ENCODE data around the gene KIAA1217. TPM values are rescaled to one million over a fixed set of nuclear protein-coding genes. Genes with fewer than 3 reads are reported as not detected.
A peak's percentile ranks its signal among the peaks of the same experiment; 100 is the strongest.

KIAA1217 gene
- total and polyA plus RNA-seq, 2 experiments from 2014 or later = 5.4 to 8.1 TPM

DNA sequence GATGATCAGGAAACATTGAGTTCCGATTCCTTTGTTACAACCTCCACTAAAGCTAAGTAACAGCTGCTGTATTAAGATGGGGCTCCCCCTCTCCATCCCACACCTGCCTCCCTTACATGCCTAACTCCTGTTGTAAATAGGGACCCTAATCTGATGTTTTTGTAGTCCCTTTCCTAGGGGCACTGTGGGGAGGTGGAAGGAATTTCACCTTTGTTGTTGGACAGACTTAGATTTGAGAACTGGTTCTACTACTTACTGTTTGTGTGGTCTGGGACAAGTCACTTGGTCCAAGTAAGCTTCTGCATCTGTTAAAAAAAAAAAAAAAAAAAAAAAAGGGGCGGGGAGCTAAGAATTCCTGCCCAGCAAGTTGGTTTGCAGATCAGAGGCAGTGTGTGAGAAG, 42.6 kb downstream of the KIAA1217 start:
- in situ Hi-C loops (cut with MboI) = no loop called here

DNA sequence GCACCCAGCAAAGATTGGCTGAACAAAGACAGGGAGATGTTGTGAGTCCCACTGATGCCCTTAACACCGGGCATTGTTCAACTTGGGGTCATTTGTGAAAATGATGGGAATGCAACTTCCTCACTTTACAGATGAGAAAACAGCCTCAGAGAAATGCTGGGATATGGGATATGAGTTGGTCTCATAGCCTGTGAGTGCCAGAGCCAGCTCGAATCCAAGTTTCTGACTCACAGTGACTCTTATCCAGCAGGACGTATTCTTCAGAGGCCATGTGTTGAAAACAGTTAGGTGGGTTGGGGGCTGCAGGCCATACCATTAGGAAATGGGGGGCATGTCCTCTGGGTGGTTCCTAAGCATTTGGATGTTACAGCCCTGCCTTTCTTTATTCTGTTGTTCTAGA, 45.2 kb downstream of the KIAA1217 start:
- WGBS, 2 experiments (ENCODE audit: low coverage in 1 of 2, low lambda C conversion rate in 2 of 2, missing lambda C conversion rate in 2 of 2) = 8 to 18% methylated on average over 3 of the region's 3 CpGs

More for the DNA sequence above, 42.6 kb downstream of the KIAA1217 start:
- TF ChIP-seq EZH2phosphoT487 (IDR thresholded peaks at IDR 0.05; ENCODE audit: insufficient read depth, low read depth) = no peak
- no peak for TF ChIP-seq EZH2 (IDR thresholded peaks at IDR 0.05; ENCODE audit: insufficient read depth, poor library complexity, severe bottlenecking)
- H3F3A ChIP-seq (ENCODE audit: insufficient read depth) = no peaks in the 10 kb centered on the region
- no peaks in the 10 kb centered on the region for H3K27me3 ChIP-seq (replicated peaks; ENCODE audit: insufficient read depth)
- H3K36me3 ChIP-seq (ENCODE audit: low read depth) = no peaks in the 10 kb centered on the region
- no peak overlapping the region for H3K27ac ChIP-seq
- H2AFZ ChIP-seq = no peak overlapping the region
- 69 to 75% methylated on average over 2 of the region's 2 CpGs for WGBS, 2 experiments (ENCODE audit: low coverage in 1 of 2, low lambda C conversion rate in 2 of 2, missing lambda C conversion rate in 2 of 2)
- no peaks in the 10 kb centered on the region for H3K9me3 ChIP-seq (ENCODE audit: low read depth)
- H3K4me1 ChIP-seq (ENCODE audit: insufficient read depth) = peaks cover 10% of the 10 kb centered on the region
- H3K4me2 ChIP-seq (ENCODE audit: unreplicated experiment) = no peak overlapping the region
- H4K20me1 ChIP-seq (ENCODE audit: insufficient read depth) = no peaks in the 10 kb centered on the region
- no peaks in the 10 kb centered on the region for H3K79me2 ChIP-seq (ENCODE audit: insufficient read depth)
- H3K4me3 ChIP-seq = no peak overlapping the region
- no peak for DNase-seq
- no peaks in the 10 kb centered on the region for H3K9me2 ChIP-seq (ENCODE audit: insufficient read depth)
- H3K9ac ChIP-seq = no peak overlapping the region

DNA sequence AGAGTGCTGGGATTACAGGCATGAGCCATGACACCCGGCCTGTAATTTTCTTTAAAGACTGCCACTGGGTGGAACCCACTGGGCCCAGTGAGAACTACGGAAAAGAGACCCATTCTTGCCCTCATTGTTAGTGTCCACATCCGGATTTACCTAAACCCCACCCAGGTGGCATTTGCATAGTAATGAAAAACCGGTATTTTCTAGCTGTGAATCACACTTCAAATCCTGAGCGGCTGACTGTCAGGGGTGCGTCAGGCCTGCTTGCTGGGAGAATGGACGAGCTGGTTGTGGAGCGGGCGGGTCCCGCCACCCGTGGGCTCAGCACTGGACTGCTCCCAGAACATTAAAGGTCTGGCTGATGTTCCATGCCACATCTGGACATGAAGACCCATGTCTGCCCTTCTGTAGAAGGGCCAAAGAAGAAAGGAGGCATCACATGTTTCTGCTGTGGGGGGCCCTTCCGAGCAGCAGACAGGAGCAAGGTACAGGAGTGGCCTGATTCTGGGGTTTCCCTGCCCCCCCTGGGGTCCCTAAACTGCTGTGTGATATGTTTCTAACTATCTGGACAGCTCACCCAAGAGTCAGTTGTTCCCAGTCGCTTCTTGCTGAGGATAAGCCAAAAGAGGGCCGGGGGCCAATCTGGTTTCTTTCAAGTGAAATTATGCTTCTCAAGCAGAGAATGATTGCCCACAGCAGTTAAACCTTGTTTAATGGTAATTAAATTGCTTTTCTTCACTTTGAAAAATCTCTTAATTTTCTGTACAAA, 46.4 kb downstream of the KIAA1217 start:
- H2AFZ ChIP-seq = peak overlapping the region; percentile 30
- no peaks in the 10 kb centered on the region for H3K36me3 ChIP-seq (ENCODE audit: low read depth)
- no peaks in the 10 kb centered on the region for H4K20me1 ChIP-seq (ENCODE audit: insufficient read depth)
- in situ Hi-C loops (cut with MboI) = no loop called here
- WGBS, 2 experiments (ENCODE audit: low coverage in 1 of 2, low lambda C conversion rate in 2 of 2, missing lambda C conversion rate in 2 of 2) = 42 to 45% methylated on average over 14 of the region's 14 CpGs
- H3K27ac ChIP-seq = no peak overlapping the region
- H3K9me3 ChIP-seq (ENCODE audit: low read depth) = no peaks in the 10 kb centered on the region
- H3K27me3 ChIP-seq (replicated peaks; ENCODE audit: insufficient read depth) = no peaks in the 10 kb centered on the region
- no peak overlapping the region for H3K4me2 ChIP-seq (ENCODE audit: unreplicated experiment)
- no peaks in the 10 kb centered on the region for H3F3A ChIP-seq (ENCODE audit: insufficient read depth)
- no peak overlapping the region for H3K4me3 ChIP-seq
- H3K79me2 ChIP-seq (ENCODE audit: insufficient read depth) = no peaks in the 10 kb centered on the region
- H3K9me2 ChIP-seq (ENCODE audit: insufficient read depth) = no peaks in the 10 kb centered on the region
- no peak for TF ChIP-seq EZH2phosphoT487 (IDR thresholded peaks at IDR 0.05; ENCODE audit: insufficient read depth, low read depth)
- TF ChIP-seq EZH2 (IDR thresholded peaks at IDR 0.05; ENCODE audit: insufficient read depth, poor library complexity, severe bottlenecking) = no peak
- DNase-seq = peak; percentile 49
- H3K4me1 ChIP-seq (ENCODE audit: insufficient read depth) = peaks cover 10% of the 10 kb centered on the region
- no peak overlapping the region for H3K9ac ChIP-seq

More for the DNA sequence above, 45.2 kb downstream of the KIAA1217 start:
- no peak overlapping the region for H3K4me3 ChIP-seq
- TF ChIP-seq EZH2 (IDR thresholded peaks at IDR 0.05; ENCODE audit: insufficient read depth, poor library complexity, severe bottlenecking) = no peak
- no peak for TF ChIP-seq EZH2phosphoT487 (IDR thresholded peaks at IDR 0.05; ENCODE audit: insufficient read depth, low read depth)
- H3K9me3 ChIP-seq (ENCODE audit: low read depth) = no peaks in the 10 kb centered on the region
- H3K9me2 ChIP-seq (ENCODE audit: insufficient read depth) = no peaks in the 10 kb centered on the region
- no peaks in the 10 kb centered on the region for H3K27me3 ChIP-seq (replicated peaks; ENCODE audit: insufficient read depth)
- no peak overlapping the region for H3K4me2 ChIP-seq (ENCODE audit: unreplicated experiment)
- H4K20me1 ChIP-seq (ENCODE audit: insufficient read depth) = no peaks in the 10 kb centered on the region
- H3K9ac ChIP-seq = no peak overlapping the region
- no peaks in the 10 kb centered on the region for H3F3A ChIP-seq (ENCODE audit: insufficient read depth)
- no peak overlapping the region for H2AFZ ChIP-seq
- in situ Hi-C loops (cut with MboI) = no loop called here
- peaks cover 10% of the 10 kb centered on the region for H3K4me1 ChIP-seq (ENCODE audit: insufficient read depth)
- H3K27ac ChIP-seq = peak overlapping the region; percentile 16
- DNase-seq = peak; percentile 75
- H3K36me3 ChIP-seq (ENCODE audit: low read depth) = no peaks in the 10 kb centered on the region
- H3K79me2 ChIP-seq (ENCODE audit: insufficient read depth) = no peaks in the 10 kb centered on the region

DNA sequence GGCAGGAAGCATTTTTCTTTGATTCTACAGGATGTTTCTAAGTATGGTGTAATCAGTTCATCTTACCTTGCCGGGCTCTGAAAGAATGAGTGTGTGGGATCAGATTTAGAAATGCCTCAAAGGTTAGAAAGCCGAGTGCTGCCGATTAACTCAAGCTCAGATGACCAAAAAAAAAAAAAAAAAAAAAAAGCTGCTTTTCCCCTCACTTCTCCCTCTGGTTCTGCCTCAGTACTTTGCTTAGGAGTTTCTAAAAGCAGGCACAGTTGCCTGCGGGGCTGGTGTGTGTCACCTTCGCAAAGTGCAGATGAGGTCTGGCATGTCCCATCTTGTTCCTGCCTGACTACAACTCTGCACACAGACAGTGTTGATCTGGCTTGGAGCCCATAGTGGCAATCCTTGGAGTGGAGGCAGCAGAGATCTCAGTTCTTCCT, 47.0 kb downstream of the KIAA1217 start:
- Histone ChIP-seq H3F3A (ENCODE audit: insufficient read depth) (no peaks in the 10 kb centered on the region), H3K9ac (no peak overlapping the region), H3K79me2 (ENCODE audit: insufficient read depth) (no peaks in the 10 kb centered on the region), H4K20me1 (ENCODE audit: insufficient read depth) (no peaks in the 10 kb centered on the region), H3K9me2 (ENCODE audit: insufficient read depth) (no peaks in the 10 kb centered on the region), H3K4me3 (no peak overlapping the region), H3K36me3 (ENCODE audit: low read depth) (no peaks in the 10 kb centered on the region), H3K4me2 (ENCODE audit: unreplicated experiment) (no peak overlapping the region), H3K4me1 (ENCODE audit: insufficient read depth) (peaks cover 10% of the 10 kb centered on the region), H2AFZ (peak overlapping the region; percentile 30), H3K9me3 (ENCODE audit: low read depth) (no peaks in the 10 kb centered on the region), H3K27me3 (replicated peaks; ENCODE audit: insufficient read depth) (no peaks in the 10 kb centered on the region), H3K27ac (no peak overlapping the region)
- WGBS, 2 experiments (ENCODE audit: low coverage in 1 of 2, low lambda C conversion rate in 2 of 2, missing lambda C conversion rate in 2 of 2) = 45 to 56% methylated on average over 5 of the region's 5 CpGs
- DNase-seq = peak; percentile 6
- in situ Hi-C loops (cut with MboI) = no loop called here
- TF ChIP-seq EZH2 (IDR thresholded peaks at IDR 0.05; ENCODE audit: insufficient read depth, poor library complexity, severe bottlenecking) = no peak
- TF ChIP-seq EZH2phosphoT487 (IDR thresholded peaks at IDR 0.05; ENCODE audit: insufficient read depth, low read depth) = no peak

All from GM23248 (cell line).